DMS114 treated with DMSO at 0.1 percent for 48 hours (cell line): Measurements from ENCODE around the gene LYPD8.
"Not testable (repeated sequence)": the region's sequence is repeated elsewhere in the genome, so short reads cannot be mapped to it uniquely, and the experiment has no call there.

ENCODE experiments used
- DNase-seq: peaks from one replicate; lab custom pipeline; 2025; ENCODE audit not compliant: unreplicated experiment; lab: John Stamatoyannopoulos, UW

Gene LYPD8

DNA sequence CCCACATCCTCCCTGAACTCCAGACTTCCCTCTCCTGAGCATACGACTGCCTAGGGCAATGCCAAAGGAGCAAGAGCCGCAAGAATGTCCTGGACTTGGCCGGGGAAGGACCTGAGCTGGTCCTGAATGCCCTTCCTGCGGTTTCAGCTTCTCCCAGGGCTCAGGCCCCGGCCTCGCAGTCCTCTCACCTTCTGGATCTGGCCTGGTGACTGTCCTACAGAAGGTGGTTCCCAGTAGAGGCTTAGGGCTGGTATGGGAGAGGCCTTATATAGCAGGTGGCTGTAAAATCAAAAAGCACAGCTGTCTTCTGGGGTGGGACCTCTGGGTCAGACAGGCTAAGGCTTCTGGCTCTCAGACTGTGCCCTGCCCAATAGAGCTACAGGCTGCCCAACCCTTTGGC is at the start of gene LYPD8:
Gene LYPD8, minus strand, starts transcription at position 243 of the 400 bp plus-strand sequence. CDS start 4,678 bp downstream, outside the sequence.
- DNase-seq, result no peak

DNA sequence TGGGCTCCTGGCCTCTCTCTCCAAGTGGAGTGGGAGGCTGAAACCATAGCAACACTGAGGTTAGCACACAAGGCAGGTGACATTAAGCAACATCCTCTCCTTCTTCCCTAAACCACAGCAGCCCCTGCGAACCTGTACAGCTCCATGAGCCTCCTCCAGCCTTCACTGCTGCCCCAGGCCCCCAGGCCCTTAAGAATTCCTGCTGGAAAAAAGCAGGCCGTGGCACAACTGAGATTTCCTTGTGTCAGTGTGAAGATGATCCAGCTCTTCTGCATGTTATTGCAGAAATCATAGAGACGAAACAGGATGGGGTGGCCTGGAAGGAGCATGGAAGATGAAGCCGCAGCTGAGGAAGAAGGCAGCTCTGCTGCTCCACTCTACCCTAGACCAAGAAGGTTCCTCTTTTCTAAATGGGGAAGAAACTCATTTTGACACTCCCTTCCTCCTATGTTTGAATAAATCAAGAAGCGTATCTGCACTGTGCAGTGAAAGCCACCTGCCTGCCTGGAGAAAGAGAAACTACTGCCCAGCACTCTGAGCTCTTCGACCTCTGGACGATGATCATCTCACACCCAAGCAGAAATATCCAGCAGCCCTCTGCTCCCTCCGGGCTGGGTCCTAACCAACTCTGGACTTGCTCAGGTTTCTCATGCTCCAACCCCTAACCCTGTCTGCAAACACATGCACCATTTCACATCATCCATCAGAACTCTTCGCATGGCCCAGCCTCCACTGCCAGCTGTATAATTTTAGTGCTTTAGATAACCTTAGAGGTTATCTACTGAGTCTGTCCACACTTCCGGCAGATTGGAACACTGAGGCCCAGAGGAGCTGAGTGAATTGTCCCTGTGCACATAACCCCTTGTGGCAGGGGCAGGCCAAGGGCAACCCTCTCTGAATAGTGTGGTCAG is 49.5 kb upstream of the LYPD8 start:
- no peak for DNase-seq

DNA sequence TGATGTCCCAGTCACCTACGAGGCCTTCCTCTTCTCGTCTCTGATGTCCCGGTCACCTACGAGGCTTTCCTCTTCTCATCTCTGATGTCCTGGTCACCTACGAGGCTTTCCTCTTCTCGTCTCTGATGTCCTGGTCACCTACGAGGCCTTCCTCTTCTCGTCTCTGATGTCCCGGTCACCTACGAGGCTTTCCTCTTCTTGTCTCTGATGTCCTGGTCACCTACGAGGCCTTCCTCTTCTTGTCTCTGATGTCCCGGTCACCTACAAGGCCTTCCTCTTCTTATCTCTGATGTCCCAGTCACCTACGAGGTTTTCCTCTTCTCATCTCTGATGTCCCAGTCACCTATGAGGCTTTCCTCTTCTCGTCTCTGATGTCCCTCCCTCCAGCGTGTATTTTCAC is 47.9 kb upstream of the LYPD8 start:
- not testable (repeated sequence) for DNase-seq

- no peak for DNase-seq
Observed at GRCh38 chr1:248802454-248802853, 46.9 kb upstream of the LYPD8 start.

DNA sequence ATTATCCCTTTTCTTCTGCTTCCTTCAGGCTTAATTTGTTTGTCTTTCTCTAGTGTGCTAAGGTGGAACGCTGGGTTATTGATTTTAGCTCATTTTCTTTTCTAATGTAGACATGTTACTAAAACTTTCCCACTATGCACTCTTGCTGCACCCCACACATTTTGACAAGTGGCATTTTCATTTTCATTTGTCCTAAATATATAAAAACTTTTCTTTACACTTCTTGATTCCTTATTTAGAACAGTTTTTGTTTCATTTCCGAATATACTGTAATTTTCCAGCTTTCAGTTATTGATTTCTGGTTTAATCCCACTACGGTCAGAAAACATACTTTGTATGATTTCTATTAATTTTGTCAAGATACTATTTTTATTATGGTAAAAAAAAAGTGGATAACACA is 44.9 kb upstream of the LYPD8 start:
- no peak for DNase-seq

DNA sequence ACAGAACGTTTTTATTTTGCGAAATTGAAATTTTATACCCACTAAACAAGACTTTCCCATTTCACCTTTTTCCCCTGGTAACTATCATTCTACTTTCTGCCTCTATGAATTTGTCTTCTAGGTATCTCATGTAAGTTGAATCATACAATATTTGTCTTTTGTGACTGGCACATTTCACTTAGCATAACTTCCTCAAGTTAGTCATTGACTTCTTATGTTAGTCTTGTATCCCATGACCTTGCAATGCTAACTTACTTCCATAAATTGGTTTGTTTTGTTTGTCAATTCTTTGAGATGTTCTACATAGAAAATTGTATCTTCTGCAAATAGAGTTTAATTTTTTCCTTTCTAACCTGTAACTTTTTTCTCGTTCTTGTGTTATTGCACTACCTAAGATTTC is 43.2 kb upstream of the LYPD8 start:
- DNase-seq, result no peak

- not testable (repeated sequence) for DNase-seq
Observed at GRCh38 chr1:248794663-248795062, 39.1 kb upstream of the LYPD8 start.

DNA sequence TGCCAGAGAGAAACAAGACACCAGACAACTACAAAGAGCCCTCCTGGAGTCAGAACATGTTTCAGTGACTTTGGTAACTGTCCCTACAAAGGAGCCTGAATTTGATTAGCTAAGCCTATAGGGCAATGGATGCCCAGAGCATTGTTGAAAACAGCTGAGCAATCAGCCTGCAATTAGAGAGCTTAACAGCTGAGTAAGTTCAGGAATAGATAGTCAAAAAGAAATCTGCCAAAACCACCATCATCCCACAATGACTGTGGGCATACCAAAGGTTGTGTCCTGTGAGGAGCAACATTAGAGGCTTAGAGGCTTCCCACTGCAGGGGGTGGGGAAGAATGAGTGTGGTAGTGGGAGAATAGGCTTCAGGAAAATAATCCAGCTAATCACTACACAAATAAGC is 38.0 kb upstream of the LYPD8 start:
- DNase-seq, result no peak

GRCh38 chr1:248792342-248792741 is 36.8 kb upstream of the LYPD8 start:
- no peak for DNase-seq

GRCh38 chr1:248791010-248791409 is 35.5 kb upstream of the LYPD8 start:
- no peak for DNase-seq

DNA sequence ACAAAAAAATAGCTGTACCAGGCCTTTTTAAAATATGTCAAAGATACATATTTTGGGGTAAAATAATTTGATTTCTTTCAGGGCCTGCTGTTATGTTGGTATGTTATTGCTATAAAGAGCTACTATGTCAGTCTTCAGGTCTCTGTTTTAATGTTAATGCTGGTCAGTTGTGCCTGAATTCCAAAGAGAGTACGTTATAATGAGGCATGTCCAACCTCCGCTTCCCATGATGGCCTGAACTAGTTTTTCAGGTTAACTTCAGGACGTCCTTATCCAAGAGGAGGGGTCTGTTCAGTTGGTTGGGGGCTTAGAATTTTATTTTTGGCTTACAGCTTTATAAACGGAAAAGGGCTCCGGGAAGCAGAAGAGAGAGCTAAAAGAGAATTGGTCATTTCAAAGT is 34.9 kb upstream of the LYPD8 start:
- no peak for DNase-seq

DNA sequence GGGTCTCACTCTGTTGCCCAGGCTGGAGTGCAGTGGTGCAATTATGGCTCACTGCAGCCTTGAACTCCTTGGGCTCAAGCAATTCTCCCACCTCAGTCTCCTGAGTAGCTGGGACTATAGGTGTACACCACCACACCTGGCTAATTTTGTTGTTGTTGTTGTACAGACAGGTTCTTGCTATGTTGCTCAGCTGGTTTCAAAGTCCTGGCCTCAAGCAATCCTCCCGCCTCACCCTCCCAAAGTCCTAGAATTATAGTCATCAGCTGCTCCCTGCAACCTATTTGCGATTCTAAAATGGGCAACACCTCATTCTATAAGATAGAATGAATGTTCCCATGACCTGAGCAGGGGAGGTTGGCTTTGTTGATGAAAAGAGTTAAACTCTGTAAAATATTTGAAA is 33.8 kb upstream of the LYPD8 start:
- DNase-seq, result not testable (repeated sequence)

DNA sequence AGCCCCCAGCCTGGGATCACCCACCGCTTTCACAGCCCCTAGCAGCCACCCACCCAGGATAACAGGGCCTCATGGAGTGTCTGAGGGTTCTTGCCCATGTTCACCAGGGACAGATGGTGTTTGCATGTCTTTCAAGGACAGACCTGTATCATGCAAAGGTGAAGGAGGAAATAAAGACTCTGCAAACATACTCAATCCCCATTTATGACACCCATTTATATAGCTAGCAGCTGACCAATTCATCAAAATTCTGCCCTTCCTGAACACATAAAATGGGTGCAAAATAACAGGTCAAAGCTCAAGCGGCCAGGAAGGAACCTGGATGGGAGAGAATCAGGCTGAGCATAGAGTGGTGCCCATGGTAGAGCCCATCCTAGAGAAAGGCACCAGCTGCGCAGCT is 32.8 kb upstream of the LYPD8 start:
- no peak for DNase-seq

DNA sequence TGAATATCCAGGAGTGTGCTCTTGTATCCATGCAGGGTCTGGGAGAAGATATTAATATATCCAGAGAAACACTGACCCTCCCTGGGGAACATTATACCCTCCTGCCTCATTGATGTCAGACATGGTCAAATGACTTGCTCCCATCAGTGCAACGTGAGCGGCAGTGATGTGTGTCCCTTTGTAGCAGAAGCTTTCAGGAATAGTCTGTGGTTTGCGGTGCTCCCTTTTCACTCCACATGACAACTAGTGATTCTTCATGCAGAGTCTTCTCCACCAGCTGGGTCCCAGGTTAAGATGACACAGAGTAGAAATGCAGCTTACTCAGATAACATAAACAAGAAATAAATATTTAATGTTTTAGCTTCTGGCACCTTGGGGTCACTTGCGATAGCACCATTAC is 31.9 kb upstream of the LYPD8 start:
- DNase-seq, result no peak

DNA sequence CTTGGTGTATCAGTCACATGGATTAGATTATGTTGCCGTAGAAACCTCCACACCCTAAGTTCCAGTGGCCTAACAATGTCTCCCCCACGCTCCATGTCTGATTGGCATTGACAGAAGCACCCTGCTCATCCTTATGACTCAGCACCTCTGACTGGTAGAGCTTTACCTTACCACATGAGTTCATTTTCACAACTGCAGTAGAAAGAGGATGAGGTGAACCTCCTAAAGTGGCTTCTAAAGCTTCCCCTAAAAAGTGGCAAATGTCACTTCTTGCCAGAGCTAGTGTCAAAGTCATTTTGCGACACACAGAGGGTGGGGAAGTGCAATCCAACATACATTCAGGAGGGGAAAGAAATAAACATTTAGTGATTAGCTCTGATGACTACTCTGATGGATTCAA is 30.6 kb upstream of the LYPD8 start:
- no peak for DNase-seq

- no peak for DNase-seq
Observed at GRCh38 chr1:248783367-248783766, 27.8 kb upstream of the LYPD8 start.

DNA sequence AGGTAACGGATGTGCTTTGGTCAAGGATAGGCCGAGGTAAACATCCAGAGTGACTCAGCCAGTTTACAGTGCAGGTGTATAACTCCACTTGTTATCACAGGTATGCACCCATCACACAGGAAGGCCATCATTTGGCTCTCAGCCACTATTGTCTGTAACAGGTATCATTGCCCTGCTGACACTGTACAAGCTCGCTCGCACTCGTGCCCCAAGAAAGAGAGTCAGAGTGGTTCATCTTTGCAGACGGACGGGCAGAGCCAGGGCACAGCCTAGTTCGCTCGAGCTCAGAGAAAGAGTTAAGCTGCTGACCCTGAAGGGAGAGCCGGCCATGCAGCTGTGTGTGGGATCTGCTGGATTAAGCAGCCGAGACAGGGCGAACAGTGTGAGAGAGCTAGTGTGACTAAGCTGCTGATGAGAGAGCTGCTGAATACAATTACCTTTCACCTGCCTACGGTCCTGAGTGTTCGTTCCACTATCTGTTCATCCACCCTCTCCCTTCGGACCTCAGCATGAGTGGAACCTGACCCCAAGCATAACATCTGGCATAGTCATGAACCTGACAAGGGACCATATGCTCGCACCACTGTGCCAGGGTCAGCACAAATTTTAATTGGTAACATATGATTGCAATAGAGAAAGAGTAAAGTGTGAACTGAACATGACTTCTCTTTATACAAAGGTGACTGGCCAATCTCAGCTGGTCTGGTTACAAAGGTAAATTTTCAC is 27.0 kb upstream of the LYPD8 start:
- DNase-seq, result no peak

DNA sequence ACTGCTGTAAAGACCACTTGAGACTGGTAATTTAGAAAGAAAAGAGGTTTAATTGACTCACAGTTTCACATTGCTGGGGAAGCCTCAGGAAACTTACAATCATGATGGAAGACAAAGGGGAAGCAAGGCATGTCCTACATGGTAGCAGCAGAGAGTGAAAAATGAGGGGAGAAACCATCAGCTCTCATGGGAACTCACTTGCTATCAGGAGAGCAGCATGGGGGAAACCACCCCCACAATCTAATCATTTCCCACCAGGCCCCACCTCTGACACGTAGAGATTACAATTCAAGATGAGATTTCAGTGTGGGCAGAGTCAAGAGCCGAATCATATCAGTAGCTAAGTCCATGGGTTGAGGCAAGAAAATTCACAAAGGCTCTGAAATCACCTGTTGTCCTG is 23.8 kb upstream of the LYPD8 start:
- DNase-seq, result no peak

DNA sequence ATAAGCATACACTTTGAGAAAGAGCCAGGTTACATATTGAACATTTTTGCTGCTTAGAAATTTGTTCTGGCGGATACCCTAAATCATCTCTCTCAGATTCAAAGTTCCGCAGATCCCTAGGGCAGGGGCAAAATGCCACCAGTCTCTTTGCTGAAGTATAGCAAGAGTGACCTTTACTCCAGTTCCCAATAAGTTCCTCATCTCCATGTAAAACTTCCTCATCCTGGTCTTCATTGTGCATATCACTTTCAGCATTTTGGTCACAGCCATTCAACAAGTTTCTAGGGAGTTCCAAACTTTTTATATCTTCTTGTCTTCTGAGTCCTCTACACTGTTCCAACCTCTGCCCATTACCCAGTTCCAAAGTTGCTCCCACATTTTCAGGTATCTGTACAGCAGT is 23.3 kb upstream of the LYPD8 start:
- no peak for DNase-seq

DNA sequence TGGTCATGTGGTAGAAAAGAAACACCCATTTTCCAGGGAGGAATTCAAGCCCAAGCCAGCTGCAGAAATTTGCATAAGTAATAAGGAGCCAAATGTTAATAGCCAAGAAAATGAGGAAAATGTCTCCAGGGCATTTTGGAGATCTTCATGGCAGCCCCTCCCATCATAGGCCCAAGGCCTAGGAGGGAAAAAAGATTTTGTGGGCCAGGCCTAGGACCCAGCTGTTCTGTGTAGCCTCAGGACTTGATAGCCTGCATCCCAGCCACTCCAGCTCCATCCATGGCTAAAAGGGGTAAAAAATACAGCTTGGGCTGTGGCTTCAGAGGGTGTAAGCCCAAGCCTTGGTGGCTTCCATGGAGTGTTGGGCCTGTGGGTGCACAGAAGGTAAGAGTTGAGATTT is 21.4 kb upstream of the LYPD8 start:
- no peak for DNase-seq

DNA sequence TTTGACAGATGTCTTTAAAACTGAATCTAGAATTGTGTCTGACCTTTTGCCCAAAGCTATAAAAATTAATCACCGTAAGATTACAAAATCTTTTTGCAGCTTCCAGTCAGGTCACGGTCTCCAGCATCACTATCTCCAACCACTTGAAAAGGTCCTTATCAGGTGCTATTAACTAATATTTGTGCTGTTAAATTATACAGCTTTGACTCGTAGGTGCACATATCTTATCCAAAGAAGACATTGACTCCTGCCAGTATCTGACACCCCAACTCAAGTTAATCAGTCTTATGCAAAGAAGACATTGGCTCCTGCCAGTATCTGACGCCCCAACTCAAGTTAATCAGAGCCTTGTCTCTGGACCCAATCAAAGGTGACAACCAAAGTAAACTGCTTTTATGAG is 19.9 kb upstream of the LYPD8 start:
- no peak for DNase-seq

- no peak for DNase-seq
Observed at GRCh38 chr1:248759644-248760043, 4.1 kb upstream of the LYPD8 start.
